Endothelial cell (in vitro differentiated cells): ENCODE data around the gene PRR29. TPM values are rescaled to one million over a fixed set of nuclear protein-coding genes. Genes with fewer than 3 reads are reported as not detected.

Experiments used
- DNase-seq: peaks from one replicate; pipeline ENCODE4 v3.0.0; 2021; ENCODE audit warnings: low spot score
- H3K27ac Mint-ChIP-seq: one replicate; pipeline ENCODE4 v1.8.0; 2021; ENCODE audit warnings: mixed read lengths, inconsistent platforms; ENCODE audit not compliant: unreplicated experiment
- H3K27me3 Mint-ChIP-seq: one replicate; pipeline ENCODE4 v1.8.0; 2021; ENCODE audit warnings: mild to moderate bottlenecking, moderate library complexity, mixed read lengths, inconsistent platforms; ENCODE audit not compliant: unreplicated experiment
- H3K36me3 Mint-ChIP-seq: one replicate; pipeline ENCODE4 v1.8.0; 2021; ENCODE audit warnings: mild to moderate bottlenecking, low read depth, mixed read lengths, inconsistent platforms; ENCODE audit not compliant: unreplicated experiment
- H3K4me1 Mint-ChIP-seq: one replicate; pipeline ENCODE4 v1.8.0; 2021; ENCODE audit warnings: mild to moderate bottlenecking, mixed read lengths, inconsistent platforms; ENCODE audit not compliant: unreplicated experiment
- H3K4me3 Mint-ChIP-seq: one replicate; pipeline ENCODE4 v1.8.0; 2021; ENCODE audit warnings: mild to moderate bottlenecking, mixed read lengths, inconsistent platforms; ENCODE audit not compliant: unreplicated experiment
- H3K9me3 Mint-ChIP-seq: one replicate; pipeline ENCODE4 v1.8.0; 2021; ENCODE audit warnings: mixed read lengths, inconsistent platforms; ENCODE audit not compliant: unreplicated experiment
- CTCF ChIP-seq: fragments of 200-600 bp; sonication (generic); IDR thresholded peaks from one replicate; pipeline ENCODE4 v1.5.0; 2021; ENCODE audit warnings: antibody characterized with exemption; ENCODE audit not compliant: unreplicated experiment
- total RNA-seq: library from RNA; stranded (reverse); fragmentation: NEBNext Ultra II Directional; extraction: Animal tissue kit (Norgen Biotek cat#: 25700); gene quantifications from one replicate; pipeline ENCODE4 v1.2.1, GENCODE V29; 2021; ENCODE audit not compliant: unreplicated experiment

PRR29 gene
- total RNA-seq, 1 donor from 2014 or later, result 25.3 TPM

GRCh38 chr17:64008346-64008745, 10.2 kb downstream of the PRR29 start:
- H3K27ac Mint-ChIP-seq, result no peak overlapping the region
- H3K4me3 Mint-ChIP-seq, result no peak overlapping the region
- no peak for DNase-seq
- no peak for TF ChIP-seq CTCF
- no peaks in the 10 kb centered on the region for H3K9me3 Mint-ChIP-seq
- H3K36me3 Mint-ChIP-seq, result peaks cover 15% of the 10 kb centered on the region
- peaks cover 10% of the 10 kb centered on the region for H3K27me3 Mint-ChIP-seq
- peaks cover 50% of the 10 kb centered on the region for H3K4me1 Mint-ChIP-seq

GRCh38 chr17:64008830-64009229, 10.7 kb downstream of the PRR29 start:
- H3K9me3 Mint-ChIP-seq, result no peaks in the 10 kb centered on the region
- no peak overlapping the region for H3K4me3 Mint-ChIP-seq
- DNase-seq, result no peak
- H3K27ac Mint-ChIP-seq, result no peak overlapping the region
- H3K36me3 Mint-ChIP-seq, result peaks cover 11% of the 10 kb centered on the region
- no peak for TF ChIP-seq CTCF
- peaks cover 10% of the 10 kb centered on the region for H3K27me3 Mint-ChIP-seq
- peaks cover 45% of the 10 kb centered on the region for H3K4me1 Mint-ChIP-seq

- peaks cover 3% of the 10 kb centered on the region for H3K36me3 Mint-ChIP-seq
- H3K27ac Mint-ChIP-seq, result no peak overlapping the region
- DNase-seq, result no peak
- H3K9me3 Mint-ChIP-seq, result no peaks in the 10 kb centered on the region
- peak overlapping the region; percentile 15 for H3K4me3 Mint-ChIP-seq
- TF ChIP-seq CTCF, result no peak
- H3K27me3 Mint-ChIP-seq, result peaks cover 7% of the 10 kb centered on the region
- peaks cover 40% of the 10 kb centered on the region for H3K4me1 Mint-ChIP-seq
Measured at GRCh38 chr17:64009571-64010402, 11.6 kb downstream of the PRR29 start.

- Mint-ChIP-seq H3K27ac (peak overlapping the region; percentile 96), H3K27me3 (no peaks in the 10 kb centered on the region), H3K4me3 (no peak overlapping the region), H3K36me3 (no peaks in the 10 kb centered on the region), H3K9me3 (no peaks in the 10 kb centered on the region), H3K4me1 (peaks cover 32% of the 10 kb centered on the region)
- no peak for DNase-seq
- no peak for TF ChIP-seq CTCF
Measured at GRCh38 chr17:64015447-64015846, 17.3 kb downstream of the PRR29 start.

GRCh38 chr17:64016231-64016784, 18.2 kb downstream of the PRR29 start:
- no peaks in the 10 kb centered on the region for H3K27me3 Mint-ChIP-seq
- H3K4me3 Mint-ChIP-seq, result no peak overlapping the region
- peak overlapping the region; percentile 96 for H3K27ac Mint-ChIP-seq
- DNase-seq, result peak; percentile 21
- H3K4me1 Mint-ChIP-seq, result peaks cover 36% of the 10 kb centered on the region
- H3K36me3 Mint-ChIP-seq, result no peaks in the 10 kb centered on the region
- no peaks in the 10 kb centered on the region for H3K9me3 Mint-ChIP-seq
- no peak for TF ChIP-seq CTCF
